ENCODE measurements around the gene MAP3K4. TPM values are rescaled to one million over a fixed set of nuclear protein-coding genes. Genes with fewer than 3 reads are reported as not detected.

Gene MAP3K4
- total and polyA plus RNA-seq, 2 of the 8 experiments (the other 6 are each of a cell fraction or from before 2014, with no cell fraction given) = 16.6 to 51.6 TPM

DNA sequence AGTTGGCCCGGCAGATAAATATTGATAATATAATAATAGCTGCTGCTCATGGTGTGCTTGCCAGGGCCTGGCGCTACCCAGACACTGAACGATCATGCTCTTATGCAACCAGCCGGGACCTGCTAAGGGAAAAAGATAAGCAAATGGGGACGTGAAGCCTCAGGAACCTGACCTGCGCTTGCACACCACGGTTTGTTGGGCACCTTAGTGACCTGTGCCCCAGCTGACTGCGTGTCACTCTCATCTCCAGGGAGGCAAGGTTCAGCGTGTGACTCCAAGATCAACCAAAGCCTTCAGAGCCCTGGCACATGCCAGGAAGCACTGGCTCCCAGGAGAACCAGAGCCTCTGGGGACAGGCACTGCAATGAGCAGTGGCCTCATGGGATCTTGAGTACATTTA lies 171.2 kb downstream of the MAP3K4 start:
- peaks cover 4% of the 10 kb centered on the region for H3K79me1 ChIP-seq (ENCODE audit: low read depth, low read length)
- ChIA-PET POLR2A (ENCODE audit: partially characterized antibody) (no interaction called here), CTCF (ENCODE audit: partially characterized antibody) (interaction anchor here (0.6 to 3.2 kb wide), 3 partner anchors 207 to 211 kb away, joined by 3 to 15 read pairs (median 3); no protein-coding TSS in a partner anchor)
- no peak overlapping the region for H2AFZ ChIP-seq (ENCODE audit: low read length)
- no peak overlapping the region for H3K4me3 ChIP-seq (ENCODE audit: extremely low read depth in 1 of 4, insufficient read depth in 2 of 4, low read depth in 3 of 4, low read length in 4 of 4)
- H2BK120ac ChIP-seq (replicated peaks; ENCODE audit: low read depth, low read length) = no peak overlapping the region
- FAIRE-seq (no peak), DNase-seq (ENCODE audit: low read depth in 1 of 2, low spot score in 2 of 2) (no peak)
- H3K27me3 ChIP-seq (replicated peaks in 1 of 4; ENCODE audit: control insufficient read depth in 3 of 4, extremely low read depth in 1 of 4, insufficient read depth in 3 of 4, low read length in 3 of 4) = no peaks in the 10 kb centered on the region
- WGBS, 2 experiments (ENCODE audit: extremely low coverage in 1 of 2, insufficient coverage in 1 of 2, insufficient read length in 1 of 2, insufficient replicate concordance in 2 of 2, low coverage in 1 of 2, low lambda C conversion rate in 2 of 2, missing lambda C conversion rate in 1 of 2) = 91% methylated on average over 9 of the region's 9 CpGs; no CpG with 5 or more reads in 1 of the 2 experiments
- H3K36me3 ChIP-seq (ENCODE audit: control insufficient read depth in 2 of 4, insufficient read depth in 4 of 4, low read length in 3 of 4) = peaks cover 2 to 19% (median 3%) of the 10 kb centered on the region in 4 experiments; a peak in 6 of 8 replicates
- peaks cover 0 to 10% (median 8%) of the 10 kb centered on the region in 4 experiments; a peak in 5 of 7 replicates for H3K4me1 ChIP-seq (replicated peaks in 1 of 4; ENCODE audit: control insufficient read depth in 3 of 4, insufficient read depth in 4 of 4, low read length in 3 of 4)
- H2BK5ac ChIP-seq (ENCODE audit: low read depth, low read length) = no peak overlapping the region
- no peak overlapping the region for H3K56ac ChIP-seq (replicated peaks; ENCODE audit: insufficient read length, low read depth, low read length)
- no peak overlapping the region for H4K8ac ChIP-seq (ENCODE audit: extremely low read depth, insufficient read depth, low read length)
- no peak overlapping the region for H3K14ac ChIP-seq (ENCODE audit: insufficient read length)
- no peaks in the 10 kb centered on the region; a peak in 1 of 4 replicates for H3K79me2 ChIP-seq (ENCODE audit: control insufficient read depth in 1 of 2, insufficient read depth in 2 of 2, low read length in 2 of 2)
- no peak overlapping the region for H3K27ac ChIP-seq (ENCODE audit: low read depth, low read length)
- H3K23ac ChIP-seq (ENCODE audit: insufficient read length) = no peak overlapping the region
- no peaks in the 10 kb centered on the region for H3K23me2 ChIP-seq (ENCODE audit: low read depth, low read length)
- no peak for TF ChIP-seq SRF (IDR thresholded peaks at IDR 0.05; ENCODE audit: low read depth, low read length)
- TF ChIP-seq, protein P1, sequence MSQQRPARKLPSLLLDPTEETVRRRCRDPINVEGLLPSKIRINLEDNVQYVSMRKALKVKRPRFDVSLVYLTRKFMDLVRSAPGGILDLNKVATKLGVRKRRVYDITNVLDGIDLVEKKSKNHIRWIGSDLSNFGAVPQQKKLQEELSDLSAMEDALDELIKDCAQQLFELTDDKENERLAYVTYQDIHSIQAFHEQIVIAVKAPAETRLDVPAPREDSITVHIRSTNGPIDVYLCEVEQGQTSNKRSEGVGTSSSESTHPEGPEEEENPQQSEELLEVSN (IDR thresholded peaks at IDR 0.05) = no peak
- no peak for TF ChIP-seq SAP30 (IDR thresholded peaks at IDR 0.05; ENCODE audit: insufficient read depth, insufficient replicate concordance, low read length)
- no peak for TF ChIP-seq CEBPB (IDR thresholded peaks at IDR 0.05; ENCODE audit: low read depth, low read length)
- TF ChIP-seq MAFK (IDR thresholded peaks at IDR 0.05; ENCODE audit: low read depth, low read length) = no peak
- no peak for TF ChIP-seq BCL11A (IDR thresholded peaks at IDR 0.05; ENCODE audit: low read depth in 2 of 2, low read length in 2 of 2)
- TF ChIP-seq RBBP5 (IDR thresholded peaks at IDR 0.05; ENCODE audit: borderline replicate concordance, low read depth, low read length) = no peak
- H2BK12ac ChIP-seq (ENCODE audit: low read depth, low read length) = no peak overlapping the region
- H2AK5ac ChIP-seq (ENCODE audit: low read depth, low read length) = no peak overlapping the region
- no peak overlapping the region for H2BK15ac ChIP-seq (ENCODE audit: low read length)
- no peak overlapping the region for H4K5ac ChIP-seq (ENCODE audit: insufficient read length, low read depth, low read length)
- no peak overlapping the region for H2BK20ac ChIP-seq (ENCODE audit: low read length)
- no peak overlapping the region for H3K9ac ChIP-seq (replicated peaks in 1 of 4; ENCODE audit: extremely low read depth in 1 of 4, low read depth in 3 of 4, low read length in 3 of 4)
- H3K4ac ChIP-seq (replicated peaks; ENCODE audit: insufficient read length, low read depth, low read length) = no peak overlapping the region
- H4K91ac ChIP-seq (replicated peaks; ENCODE audit: insufficient read length, low read length) = no peak overlapping the region
- H3K4me2 ChIP-seq (ENCODE audit: insufficient read depth in 1 of 2, low read depth in 2 of 2, low read length in 2 of 2) = no peak overlapping the region
- no peaks in the 10 kb centered on the region for H4K20me1 ChIP-seq (replicated peaks in 1 of 2; ENCODE audit: control insufficient read depth in 1 of 2, insufficient read depth in 2 of 2, low read length in 2 of 2)
- peaks cover 2 to 5% of the 10 kb centered on the region in 2 experiments; a peak in 3 of 4 replicates for H3K9me3 ChIP-seq (ENCODE audit: insufficient read depth in 2 of 2, low read depth in 1 of 2, low read length in 1 of 2)
- H3K18ac ChIP-seq (ENCODE audit: extremely low read depth, low read length) = no peak overlapping the region
